GM21576 (cell line): ENCODE data around the gene APOD.
"Not testable (repeated sequence)": the region's sequence is repeated elsewhere in the genome, so short reads cannot be mapped to it uniquely, and the experiment has no call there.

Experiments used
- ATAC-seq: cut with Tn5 transposase; IDR thresholded peaks from one replicate; pipeline ENCODE4 v1.9.1; 2021; ENCODE audit warnings: mild to moderate bottlenecking, moderate library complexity; ENCODE audit not compliant: unreplicated experiment

The APOD gene

GRCh38 chr3:195619591-195620369, 36.0 kb upstream of the APOD start:
- not testable (repeated sequence) for ATAC-seq

- ATAC-seq = not testable (repeated sequence)
Measured at GRCh38 chr3:195617784-195618659, 34.3 kb upstream of the APOD start.

- ATAC-seq = not testable (repeated sequence)
Measured at GRCh38 chr3:195617134-195617533, 33.4 kb upstream of the APOD start.

GRCh38 chr3:195616681-195617080, 32.9 kb upstream of the APOD start:
- ATAC-seq = no peak

GRCh38 chr3:195615952-195616537, 32.3 kb upstream of the APOD start:
- not testable (repeated sequence) for ATAC-seq

GRCh38 chr3:195614672-195615504, 31.1 kb upstream of the APOD start:
- not testable (repeated sequence) for ATAC-seq

- no peak for ATAC-seq
Measured at GRCh38 chr3:195613468-195614069, 29.8 kb upstream of the APOD start.

GRCh38 chr3:195612075-195612800, 28.5 kb upstream of the APOD start:
- no peak for ATAC-seq

GRCh38 chr3:195609229-195609628, 25.5 kb upstream of the APOD start:
- no peak for ATAC-seq

GRCh38 chr3:195601785-195602184, 18.0 kb upstream of the APOD start:
- not testable (repeated sequence) for ATAC-seq

GRCh38 chr3:195601382-195601781, 17.6 kb upstream of the APOD start:
- ATAC-seq = no peak

GRCh38 chr3:195599926-195600325, 16.2 kb upstream of the APOD start:
- not testable (repeated sequence) for ATAC-seq

- not testable (repeated sequence) for ATAC-seq
Measured at GRCh38 chr3:195599516-195599915, 15.8 kb upstream of the APOD start.

GRCh38 chr3:195597848-195598247, 14.1 kb upstream of the APOD start:
- ATAC-seq = no peak

- no peak for ATAC-seq
Measured at GRCh38 chr3:195597229-195597628, 13.5 kb upstream of the APOD start.

GRCh38 chr3:195596765-195597171, 13.0 kb upstream of the APOD start:
- no peak for ATAC-seq

- ATAC-seq = no peak
Measured at GRCh38 chr3:195595785-195596531, 12.2 kb upstream of the APOD start.

- ATAC-seq = no peak
Measured at GRCh38 chr3:195591852-195592251, 8.1 kb upstream of the APOD start.

GRCh38 chr3:195591220-195591619, 7.5 kb upstream of the APOD start:
- ATAC-seq = no peak
